KMS-11 (cell line): Measurements from ENCODE around the gene TNFRSF14.

Source experiments
- H2AFZ ChIP-seq: fragments of 200-600 bp; sonication (generic); 2 replicates; pipeline ENCODE4 v1.6.1; 2016; ENCODE audit warnings: antibody characterized with exemption, mixed run types, low read depth
- H3K27ac ChIP-seq: fragments of 200-600 bp; sonication (generic); 2 replicates; pipeline ENCODE4 v1.6.1; 2016; ENCODE audit warnings: mild to moderate bottlenecking, mixed run types
- H3K27me3 ChIP-seq: fragments of 200-600 bp; sonication (generic); 2 replicates; pipeline ENCODE4 v1.6.1; 2017; ENCODE audit warnings: mild to moderate bottlenecking, low read depth, mixed run types, moderate library complexity; ENCODE audit not compliant: insufficient read depth
- H3K36me3 ChIP-seq: fragments of 200-600 bp; sonication (generic); 2 replicates; pipeline ENCODE4 v1.6.1; 2017; ENCODE audit warnings: mild to moderate bottlenecking, mixed run types; ENCODE audit not compliant: insufficient read depth
- H3K4me1 ChIP-seq: fragments of 200-600 bp; sonication (generic); 2 replicates; pipeline ENCODE4 v1.6.1; 2016; ENCODE audit warnings: mild to moderate bottlenecking, low read depth, mixed run types; ENCODE audit not compliant: poor library complexity, severe bottlenecking
- H3K4me2 ChIP-seq: fragments of 200-600 bp; sonication (generic); 2 replicates; pipeline ENCODE4 v1.7.0; 2016; ENCODE audit warnings: mild to moderate bottlenecking, mixed run types
- H3K4me3 ChIP-seq: fragments of 200-600 bp; sonication (generic); IDR thresholded peaks from 2 replicates; pipeline ENCODE4 v1.6.1; 2017; ENCODE audit warnings: low read depth, low read length, mixed read lengths; ENCODE audit not compliant: insufficient read depth
- H3K79me2 ChIP-seq: fragments of 200-600 bp; sonication (generic); 2 replicates; pipeline ENCODE4 v1.6.1; 2016; ENCODE audit warnings: low read depth, mixed run types; ENCODE audit not compliant: insufficient read depth
- H3K9ac ChIP-seq: fragments of 200-600 bp; sonication (generic); 2 replicates; pipeline ENCODE4 v1.6.1; 2016; ENCODE audit warnings: mild to moderate bottlenecking, mixed run types
- H4K20me1 ChIP-seq: fragments of 200-600 bp; sonication (generic); 2 replicates; pipeline ENCODE4 v1.6.1; 2016; ENCODE audit warnings: mild to moderate bottlenecking, mixed run types; ENCODE audit not compliant: insufficient read depth
- TF ChIP-seq, protein P1 (sequence below): fragments of 200-600 bp; sonication (generic); conservative IDR thresholded peaks from 2 replicates; pipeline ENCODE4 v1.6.1; 2017; ENCODE audit warnings: low read depth, mild to moderate bottlenecking, antibody characterized with exemption, low read length, moderate library complexity, mixed read lengths

The TNFRSF14 gene

DNA sequence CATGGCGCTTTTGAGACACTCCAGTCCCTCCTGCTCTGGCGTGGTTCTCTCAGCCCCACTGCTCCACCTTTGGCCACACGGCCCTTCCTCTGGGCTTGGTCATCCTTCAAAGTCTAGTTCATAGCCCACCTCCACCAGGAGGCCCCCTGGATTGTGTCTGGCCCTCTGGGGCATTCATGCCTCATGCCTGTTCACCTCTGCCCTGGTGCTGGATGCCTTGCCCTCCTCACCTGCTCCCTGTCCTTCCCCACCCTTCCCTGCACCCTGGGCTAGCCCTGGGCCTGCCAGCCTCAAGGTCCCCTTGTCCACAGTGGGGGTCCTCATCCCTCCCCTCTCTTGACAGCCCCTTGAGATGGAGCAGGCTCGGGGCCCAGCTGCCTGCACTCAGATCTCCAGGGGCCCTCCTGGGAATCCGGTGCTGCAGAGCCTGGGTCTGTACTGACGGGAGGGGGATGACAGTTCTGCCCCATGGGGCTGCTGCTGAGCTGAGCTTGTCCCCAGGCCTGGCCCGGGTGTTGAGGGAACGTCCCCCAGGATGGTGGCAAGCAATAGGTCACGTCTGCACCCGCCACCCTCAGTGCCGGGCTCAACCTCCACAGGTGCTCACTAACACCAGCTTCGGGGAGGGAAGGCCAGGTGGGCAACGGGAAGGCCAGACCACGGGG is 48.8 kb downstream of the TNFRSF14 start:
- Histone ChIP-seq H3K4me2 (no peak overlapping the region), H2AFZ (no peak overlapping the region), H3K4me3 (no peak overlapping the region), H3K79me2 (no peaks in the 10 kb centered on the region), H3K27me3 (peaks cover 77% of the 10 kb centered on the region), H3K36me3 (no peaks in the 10 kb centered on the region), H3K27ac (no peak overlapping the region), H4K20me1 (no peaks in the 10 kb centered on the region), H3K4me1 (no peaks in the 10 kb centered on the region), H3K9ac (no peak overlapping the region)
- TF ChIP-seq, protein P1, sequence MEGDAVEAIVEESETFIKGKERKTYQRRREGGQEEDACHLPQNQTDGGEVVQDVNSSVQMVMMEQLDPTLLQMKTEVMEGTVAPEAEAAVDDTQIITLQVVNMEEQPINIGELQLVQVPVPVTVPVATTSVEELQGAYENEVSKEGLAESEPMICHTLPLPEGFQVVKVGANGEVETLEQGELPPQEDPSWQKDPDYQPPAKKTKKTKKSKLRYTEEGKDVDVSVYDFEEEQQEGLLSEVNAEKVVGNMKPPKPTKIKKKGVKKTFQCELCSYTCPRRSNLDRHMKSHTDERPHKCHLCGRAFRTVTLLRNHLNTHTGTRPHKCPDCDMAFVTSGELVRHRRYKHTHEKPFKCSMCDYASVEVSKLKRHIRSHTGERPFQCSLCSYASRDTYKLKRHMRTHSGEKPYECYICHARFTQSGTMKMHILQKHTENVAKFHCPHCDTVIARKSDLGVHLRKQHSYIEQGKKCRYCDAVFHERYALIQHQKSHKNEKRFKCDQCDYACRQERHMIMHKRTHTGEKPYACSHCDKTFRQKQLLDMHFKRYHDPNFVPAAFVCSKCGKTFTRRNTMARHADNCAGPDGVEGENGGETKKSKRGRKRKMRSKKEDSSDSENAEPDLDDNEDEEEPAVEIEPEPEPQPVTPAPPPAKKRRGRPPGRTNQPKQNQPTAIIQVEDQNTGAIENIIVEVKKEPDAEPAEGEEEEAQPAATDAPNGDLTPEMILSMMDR, result no peak

DNA sequence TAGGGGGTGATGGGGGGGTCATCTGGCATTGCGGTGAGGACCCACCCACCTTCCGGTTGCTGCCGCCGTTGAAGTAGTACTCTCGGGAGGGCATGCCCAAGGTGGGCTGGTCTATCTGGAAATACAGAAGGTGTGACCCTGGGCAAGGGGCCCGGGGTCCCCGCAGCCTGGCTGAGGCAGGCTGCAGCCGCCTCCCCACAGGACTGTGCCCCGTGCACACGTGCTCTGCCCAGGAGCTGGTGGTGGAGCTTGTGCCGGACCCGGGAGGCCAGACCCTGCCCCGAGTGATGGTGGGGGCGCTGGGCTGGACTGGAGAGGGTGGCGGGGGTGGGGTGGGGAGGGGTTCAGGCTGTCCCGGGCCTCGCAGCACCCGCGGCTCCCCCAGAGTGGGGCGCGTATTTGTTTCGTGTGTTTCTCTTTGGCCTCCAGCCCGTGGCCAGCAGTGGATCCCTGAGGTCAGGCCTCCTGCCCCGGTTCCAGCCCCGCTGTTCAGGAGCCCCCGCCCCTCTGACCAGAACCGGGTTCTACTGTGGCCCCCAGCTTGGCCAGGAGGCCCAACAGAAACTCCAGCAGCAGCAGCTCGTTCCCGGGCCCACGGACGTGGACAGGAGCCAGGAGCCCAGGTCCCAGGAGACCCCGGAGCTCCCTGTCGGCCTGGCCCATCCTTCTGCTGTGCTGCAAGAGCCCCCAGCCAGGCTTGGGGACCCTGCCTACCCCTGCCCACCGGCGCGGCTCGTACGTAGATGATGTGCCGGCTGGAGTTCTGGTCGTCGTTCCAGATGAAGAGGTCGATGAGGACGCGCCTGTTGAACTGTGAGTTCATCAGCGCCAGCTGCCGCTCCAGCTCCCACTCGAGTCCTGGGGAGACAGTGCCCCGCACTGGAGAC is 49.6 kb downstream of the TNFRSF14 start:
- peaks cover 78% of the 10 kb centered on the region for H3K27me3 ChIP-seq
- no peaks in the 10 kb centered on the region for H4K20me1 ChIP-seq
- TF ChIP-seq, protein P1, result no peak
- H3K79me2 ChIP-seq, result no peaks in the 10 kb centered on the region
- no peak overlapping the region for H3K4me3 ChIP-seq
- no peak overlapping the region for H2AFZ ChIP-seq
- no peak overlapping the region for H3K27ac ChIP-seq
- no peak overlapping the region for H3K4me2 ChIP-seq
- no peak overlapping the region for H3K9ac ChIP-seq
- no peaks in the 10 kb centered on the region for H3K36me3 ChIP-seq
- no peaks in the 10 kb centered on the region for H3K4me1 ChIP-seq

DNA sequence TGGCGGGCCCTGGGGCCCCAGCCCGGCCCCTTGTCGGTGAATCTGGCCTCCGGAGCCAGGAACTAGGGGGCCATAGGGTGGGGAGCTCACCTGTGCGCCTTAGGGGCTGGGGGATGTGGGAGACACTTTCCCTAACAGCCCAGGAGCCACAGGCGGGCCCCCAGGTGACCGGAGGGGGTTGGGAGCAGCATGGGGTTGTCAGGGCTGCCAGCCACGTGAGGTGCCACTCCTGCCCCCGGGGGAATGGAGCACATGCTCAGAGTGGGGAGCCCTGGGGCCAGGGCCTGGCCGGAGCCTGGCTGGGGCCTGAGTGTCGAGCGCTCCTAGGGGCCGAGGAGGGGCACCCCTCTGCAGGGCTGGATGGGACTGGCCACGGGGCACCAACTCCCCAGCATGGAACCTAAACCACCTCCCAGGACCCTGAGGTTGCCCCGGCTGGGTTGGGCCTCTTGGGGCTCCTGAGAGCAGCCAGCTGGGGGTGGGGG is 50.3 kb downstream of the TNFRSF14 start:
- H3K27ac ChIP-seq, result no peak overlapping the region
- no peaks in the 10 kb centered on the region for H3K36me3 ChIP-seq
- peaks cover 76% of the 10 kb centered on the region for H3K27me3 ChIP-seq
- no peak overlapping the region for H3K4me2 ChIP-seq
- no peak overlapping the region for H3K9ac ChIP-seq
- no peak overlapping the region for H3K4me3 ChIP-seq
- H4K20me1 ChIP-seq, result no peaks in the 10 kb centered on the region
- no peaks in the 10 kb centered on the region for H3K79me2 ChIP-seq
- no peak overlapping the region for H2AFZ ChIP-seq
- no peaks in the 10 kb centered on the region for H3K4me1 ChIP-seq
- TF ChIP-seq, protein P1, result no peak

DNA sequence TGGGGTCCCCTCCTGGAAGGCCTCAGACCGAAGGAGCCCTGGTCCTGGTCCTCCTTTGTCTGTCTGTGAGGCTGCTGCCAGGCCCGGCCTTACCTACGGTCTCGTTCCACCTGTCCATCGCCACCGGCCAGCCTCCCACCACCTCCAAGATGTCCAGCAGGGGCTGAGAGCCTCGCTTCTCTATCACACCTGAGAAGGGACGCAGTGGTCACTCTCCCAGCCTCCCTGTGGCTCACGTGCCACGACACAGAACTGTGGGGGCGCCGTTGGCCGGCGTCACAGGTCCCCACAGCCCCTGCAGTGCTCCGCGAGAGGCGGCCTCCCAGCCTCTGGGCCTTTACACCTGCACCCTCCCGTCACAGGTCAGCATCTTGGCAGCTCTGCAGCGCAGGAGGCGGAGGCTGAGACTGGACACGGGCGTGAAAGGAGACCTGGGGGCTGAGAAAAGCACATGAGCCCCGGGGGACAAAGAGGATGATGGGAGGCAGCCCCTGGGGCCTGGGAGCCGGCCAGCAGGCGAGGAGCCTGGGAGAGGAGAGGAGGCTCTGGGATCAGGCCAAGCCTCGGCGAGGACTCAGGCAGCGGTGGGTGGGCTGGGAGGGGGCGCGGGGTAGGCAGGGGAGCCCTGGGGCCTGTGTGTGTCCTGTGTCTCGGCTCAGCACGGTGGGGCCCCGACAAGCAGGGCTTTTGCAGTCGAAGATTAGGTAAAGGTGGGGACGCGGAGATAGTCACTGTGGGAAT is 50.9 kb downstream of the TNFRSF14 start:
- no peak overlapping the region for H3K4me2 ChIP-seq
- H3K27ac ChIP-seq, result no peak overlapping the region
- no peak overlapping the region for H3K4me3 ChIP-seq
- H2AFZ ChIP-seq, result no peak overlapping the region
- no peaks in the 10 kb centered on the region for H4K20me1 ChIP-seq
- no peaks in the 10 kb centered on the region for H3K4me1 ChIP-seq
- TF ChIP-seq, protein P1, result no peak
- no peaks in the 10 kb centered on the region for H3K36me3 ChIP-seq
- no peaks in the 10 kb centered on the region for H3K79me2 ChIP-seq
- no peak overlapping the region for H3K9ac ChIP-seq
- H3K27me3 ChIP-seq, result peaks cover 72% of the 10 kb centered on the region
